ENCODE data around the gene CSGALNACT2. TPM values are rescaled to one million over a fixed set of nuclear protein-coding genes. Genes with fewer than 3 reads are reported as not detected.

CSGALNACT2 gene
- total and polyA plus RNA-seq, 2 experiments from 2014 or later = 7.7 to 13.9 TPM

DNA sequence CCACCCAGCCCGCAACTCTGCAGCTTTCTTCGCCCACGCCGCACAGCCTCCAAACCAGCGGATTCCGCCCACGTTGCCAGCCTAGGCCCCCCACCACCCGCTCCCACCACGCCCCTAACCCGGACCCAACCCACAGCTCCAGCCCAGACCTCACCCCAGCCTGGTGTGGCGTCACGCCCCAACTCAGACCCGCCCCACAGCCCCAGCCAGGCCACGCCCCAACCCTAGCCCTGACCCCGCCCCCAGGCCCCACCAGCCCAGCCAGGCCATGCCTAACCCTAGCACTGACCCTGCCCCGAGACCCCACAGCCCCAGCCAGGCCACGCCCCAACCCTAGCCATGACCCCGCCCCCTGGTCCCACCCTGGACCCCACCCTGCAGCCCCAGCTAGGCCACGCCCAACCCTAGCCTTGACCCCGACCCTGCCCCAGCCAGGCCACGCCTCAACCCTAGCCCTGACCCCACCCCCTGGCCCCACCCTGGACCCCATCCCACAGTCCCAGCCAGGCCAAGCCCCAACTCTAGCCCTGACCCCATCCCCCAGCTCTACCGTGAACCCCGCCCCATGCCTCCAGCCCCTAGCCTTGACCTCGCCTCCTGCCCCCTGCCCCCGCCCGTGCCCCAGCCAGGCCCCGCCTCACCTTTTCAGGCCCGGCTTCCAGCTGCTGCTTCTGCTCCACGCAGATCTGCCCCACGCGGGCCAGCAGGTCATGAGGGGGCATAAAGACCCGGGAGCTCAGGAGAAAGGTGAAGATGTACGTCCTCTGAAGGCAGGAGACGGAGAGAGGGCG is 64.6 kb downstream of the CSGALNACT2 start:
- Histone ChIP-seq H3K36me3 (replicated peaks; ENCODE audit: insufficient read depth, low read depth) (no peaks in the 10 kb centered on the region), H3K79me2 (no peaks in the 10 kb centered on the region), H3K27ac (no peak overlapping the region), H3K4me1 (ENCODE audit: insufficient read depth) (peaks cover 6% of the 10 kb centered on the region), H2AFZ (no peak overlapping the region), H4K20me1 (ENCODE audit: insufficient read depth, poor library complexity, severe bottlenecking) (no peaks in the 10 kb centered on the region), H3K27me3 (no peaks in the 10 kb centered on the region), H3K9me2 (replicated peaks; ENCODE audit: insufficient read depth) (no peaks in the 10 kb centered on the region), H3K4me3 (peak overlapping the region; percentile 18), H3K9me3 (ENCODE audit: low read depth) (no peaks in the 10 kb centered on the region), H3K4me2 (peak overlapping the region; percentile 97)
- no peak for TF ChIP-seq EZH2 (IDR thresholded peaks at IDR 0.05; ENCODE audit: borderline replicate concordance)
- TF ChIP-seq, protein P1, sequence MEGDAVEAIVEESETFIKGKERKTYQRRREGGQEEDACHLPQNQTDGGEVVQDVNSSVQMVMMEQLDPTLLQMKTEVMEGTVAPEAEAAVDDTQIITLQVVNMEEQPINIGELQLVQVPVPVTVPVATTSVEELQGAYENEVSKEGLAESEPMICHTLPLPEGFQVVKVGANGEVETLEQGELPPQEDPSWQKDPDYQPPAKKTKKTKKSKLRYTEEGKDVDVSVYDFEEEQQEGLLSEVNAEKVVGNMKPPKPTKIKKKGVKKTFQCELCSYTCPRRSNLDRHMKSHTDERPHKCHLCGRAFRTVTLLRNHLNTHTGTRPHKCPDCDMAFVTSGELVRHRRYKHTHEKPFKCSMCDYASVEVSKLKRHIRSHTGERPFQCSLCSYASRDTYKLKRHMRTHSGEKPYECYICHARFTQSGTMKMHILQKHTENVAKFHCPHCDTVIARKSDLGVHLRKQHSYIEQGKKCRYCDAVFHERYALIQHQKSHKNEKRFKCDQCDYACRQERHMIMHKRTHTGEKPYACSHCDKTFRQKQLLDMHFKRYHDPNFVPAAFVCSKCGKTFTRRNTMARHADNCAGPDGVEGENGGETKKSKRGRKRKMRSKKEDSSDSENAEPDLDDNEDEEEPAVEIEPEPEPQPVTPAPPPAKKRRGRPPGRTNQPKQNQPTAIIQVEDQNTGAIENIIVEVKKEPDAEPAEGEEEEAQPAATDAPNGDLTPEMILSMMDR (IDR thresholded peaks at IDR 0.05; ENCODE audit: poor library complexity) = no peak
- TF ChIP-seq EZH2phosphoT487 (IDR thresholded peaks at IDR 0.05; ENCODE audit: low read depth, severe bottlenecking, unreplicated experiment) = no peak
- peak; percentile 55 for DNase-seq (ENCODE audit: low spot score)
- 10% methylated on average over 11 of the region's 35 CpGs for WGBS (ENCODE audit: low lambda C conversion rate, missing lambda C conversion rate)

DNA sequence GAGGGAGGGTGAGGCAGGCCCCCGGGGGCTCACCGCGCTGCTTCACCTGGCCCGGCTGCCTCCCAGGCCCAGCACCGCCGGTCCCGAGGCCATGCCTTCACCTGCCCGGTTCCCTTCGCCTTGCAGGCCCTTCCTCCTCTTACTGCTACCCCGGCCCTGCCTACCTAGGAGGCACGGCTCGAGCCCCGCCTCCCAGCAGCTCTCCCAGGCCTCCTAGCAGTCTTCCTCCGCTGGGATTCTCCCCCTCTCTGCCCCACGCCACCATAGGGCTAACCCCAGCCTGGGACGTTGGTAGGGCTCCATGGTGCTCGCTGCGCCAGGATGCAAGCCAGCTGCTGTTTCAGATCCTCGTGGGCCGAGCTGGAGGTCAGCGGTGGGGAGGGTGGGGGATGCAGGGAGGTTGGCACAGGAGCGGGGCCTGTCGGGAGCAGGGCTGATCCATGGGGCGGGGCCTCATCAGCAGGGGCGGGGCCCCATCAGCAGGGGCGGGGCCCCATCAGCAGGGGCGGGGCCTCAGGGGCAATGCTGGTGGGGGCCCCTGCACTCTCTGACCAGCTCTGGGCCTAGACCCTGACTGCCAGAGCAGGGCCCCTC is 65.3 kb downstream of the CSGALNACT2 start:
- H3K9me2 ChIP-seq (replicated peaks; ENCODE audit: insufficient read depth) = no peaks in the 10 kb centered on the region
- peak overlapping the region; percentile 97 for H3K4me2 ChIP-seq
- H4K20me1 ChIP-seq (ENCODE audit: insufficient read depth, poor library complexity, severe bottlenecking) = no peaks in the 10 kb centered on the region
- TF ChIP-seq EZH2phosphoT487 (IDR thresholded peaks at IDR 0.05; ENCODE audit: low read depth, severe bottlenecking, unreplicated experiment) (no peak), EZH2 (IDR thresholded peaks at IDR 0.05; ENCODE audit: borderline replicate concordance) (no peak)
- TF ChIP-seq, protein P1 (IDR thresholded peaks at IDR 0.05; ENCODE audit: poor library complexity) = no peak
- no peaks in the 10 kb centered on the region for H3K36me3 ChIP-seq (replicated peaks; ENCODE audit: insufficient read depth, low read depth)
- H3K79me2 ChIP-seq = no peaks in the 10 kb centered on the region
- H3K4me3 ChIP-seq = no peak overlapping the region
- H3K9me3 ChIP-seq (ENCODE audit: low read depth) = no peaks in the 10 kb centered on the region
- no peak overlapping the region for H3K27ac ChIP-seq
- 25% methylated on average over 23 of the region's 27 CpGs for WGBS (ENCODE audit: low lambda C conversion rate, missing lambda C conversion rate)
- peaks cover 6% of the 10 kb centered on the region for H3K4me1 ChIP-seq (ENCODE audit: insufficient read depth)
- peak; percentile 36 for DNase-seq (ENCODE audit: low spot score)
- no peaks in the 10 kb centered on the region for H3K27me3 ChIP-seq
- no peak overlapping the region for H2AFZ ChIP-seq

DNA sequence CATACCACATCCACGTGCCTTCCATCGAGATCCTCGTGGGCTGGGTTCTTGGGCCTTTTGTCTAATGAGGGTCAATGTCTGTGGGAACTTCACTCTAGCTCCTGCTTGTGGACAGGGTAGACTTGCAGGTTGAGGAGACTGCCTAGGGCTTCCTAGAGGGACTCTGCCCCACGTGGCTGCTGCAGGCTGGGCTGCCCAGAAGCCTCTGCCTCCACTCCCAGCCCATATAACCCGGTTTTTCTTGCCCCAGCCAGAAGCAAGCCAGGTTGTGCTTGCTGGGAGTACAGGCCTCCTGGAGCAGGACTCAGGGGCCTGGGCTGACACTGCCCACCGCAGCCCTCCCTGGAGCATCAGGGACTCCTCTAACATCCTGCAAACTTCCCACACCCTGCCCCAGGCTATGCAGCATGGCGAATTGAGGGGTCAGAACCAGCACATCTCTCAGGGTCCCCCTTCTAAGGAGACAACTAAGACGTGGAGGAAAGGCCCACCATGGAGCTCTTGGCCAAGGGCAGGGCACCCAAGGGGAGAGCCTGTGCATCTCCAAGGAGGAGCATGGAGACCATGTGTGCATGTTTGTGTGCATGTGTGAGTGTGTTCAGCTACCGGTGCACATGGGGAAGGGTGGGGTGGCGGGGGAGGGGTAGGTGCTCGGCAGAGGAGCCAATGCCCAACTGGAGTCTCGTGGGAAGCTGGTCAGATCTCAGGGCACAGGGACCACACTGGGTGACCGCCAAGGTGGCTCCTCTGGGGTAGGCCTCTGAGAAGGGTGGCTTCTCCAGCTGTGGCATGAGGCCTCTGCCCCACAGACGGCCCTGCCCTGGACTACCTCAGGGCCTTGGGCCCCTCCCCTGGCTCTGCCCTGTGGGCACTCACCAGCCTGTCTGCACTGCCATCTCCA is 66.0 kb downstream of the CSGALNACT2 start:
- WGBS (ENCODE audit: low lambda C conversion rate, missing lambda C conversion rate) = 85% methylated on average over 12 of the region's 14 CpGs
- Histone ChIP-seq H3K4me2 (no peak overlapping the region), H3K9me3 (ENCODE audit: low read depth) (no peaks in the 10 kb centered on the region), H2AFZ (no peak overlapping the region), H3K27me3 (no peaks in the 10 kb centered on the region), H3K27ac (no peak overlapping the region), H4K20me1 (ENCODE audit: insufficient read depth, poor library complexity, severe bottlenecking) (no peaks in the 10 kb centered on the region), H3K4me3 (no peak overlapping the region), H3K4me1 (ENCODE audit: insufficient read depth) (peaks cover 6% of the 10 kb centered on the region), H3K36me3 (replicated peaks; ENCODE audit: insufficient read depth, low read depth) (no peaks in the 10 kb centered on the region), H3K79me2 (no peaks in the 10 kb centered on the region), H3K9me2 (replicated peaks; ENCODE audit: insufficient read depth) (no peaks in the 10 kb centered on the region)
- TF ChIP-seq EZH2phosphoT487 (IDR thresholded peaks at IDR 0.05; ENCODE audit: low read depth, severe bottlenecking, unreplicated experiment) (no peak), EZH2 (IDR thresholded peaks at IDR 0.05; ENCODE audit: borderline replicate concordance) (no peak)
- TF ChIP-seq, protein P1 (IDR thresholded peaks at IDR 0.05; ENCODE audit: poor library complexity) = no peak
- no peak for DNase-seq (ENCODE audit: low spot score)
